HEK293 (cell line): ENCODE results near the gene TRAPPC1.

Experiments used
- AEBP2 ChIP-seq: fragments of 450-650 bp; formaldehyde crosslinking; IDR thresholded peaks from 2 replicates; pipeline ENCODE4 v1.5.1; 2016; ENCODE audit warnings: missing biosample characterization, missing genetic modification characterization, borderline replicate concordance
- BCL6B ChIP-seq: fragments of 450-650 bp; formaldehyde crosslinking; IDR thresholded peaks from 2 replicates; pipeline ENCODE4 v1.5.1; 2017; ENCODE audit warnings: missing biosample characterization, missing genetic modification characterization
- GLIS1 ChIP-seq: fragments of 450-650 bp; formaldehyde crosslinking; IDR thresholded peaks from 2 replicates; pipeline ENCODE4 v1.5.1; 2016; ENCODE audit warnings: missing biosample characterization, missing genetic modification characterization
- IKZF3 ChIP-seq: fragments of 450-650 bp; IDR thresholded peaks from 2 replicates; pipeline ENCODE4 v1.5.0; 2018; ENCODE audit warnings: missing biosample characterization, mild to moderate bottlenecking, missing genetic modification characterization, moderate library complexity
- KLF10 ChIP-seq: fragments of 450-650 bp; IDR thresholded peaks from 2 replicates; pipeline ENCODE4 v1.5.1; 2018; ENCODE audit warnings: missing biosample characterization, mild to moderate bottlenecking, missing genetic modification characterization
- KLF8 ChIP-seq: fragments of 450-650 bp; formaldehyde crosslinking; IDR thresholded peaks from 2 replicates; pipeline ENCODE4 v1.5.1; 2016; ENCODE audit warnings: missing biosample characterization, missing genetic modification characterization
- REPIN1 ChIP-seq: fragments of 450-650 bp; formaldehyde crosslinking; IDR thresholded peaks from 2 replicates; pipeline ENCODE4 v1.5.1; 2017; ENCODE audit warnings: missing biosample characterization, missing genetic modification characterization, low read depth
- ZBTB7A ChIP-seq: fragments of 450-650 bp; formaldehyde crosslinking; IDR thresholded peaks from 2 replicates; pipeline ENCODE4 v1.5.1; 2016; ENCODE audit warnings: low read depth, missing biosample characterization, missing genetic modification characterization
- ZNF10 ChIP-seq: fragments of 450-650 bp; formaldehyde crosslinking; IDR thresholded peaks from 2 replicates; pipeline ENCODE4 v1.5.1; 2017; ENCODE audit warnings: missing biosample characterization, missing genetic modification characterization
- ZNF274 ChIP-seq, 2 experiments: fragments of 200-500 bp in 1 of 2; fragments of 450-650 bp in 1 of 2; sonication (Bioruptor generic) in 1 of 2; formaldehyde crosslinking in 1 of 2; IDR thresholded peaks; 2 replicates each; pipeline versions ENCODE4 v1.5.1 to v1.6.1; 2014 to 2016; ENCODE audit warnings: borderline replicate concordance in 1 of 2, inconsistent platforms in 1 of 2, low read length in 1 of 2, missing biosample characterization in 1 of 2, missing genetic modification characterization in 1 of 2
- ZNF354C ChIP-seq: fragments of 450-650 bp; formaldehyde crosslinking; IDR thresholded peaks from 2 replicates; pipeline ENCODE4 v1.5.1; 2016; ENCODE audit warnings: missing biosample characterization, missing genetic modification characterization, low read depth, borderline replicate concordance
- ZNF362 ChIP-seq: fragments of 450-650 bp; formaldehyde crosslinking; IDR thresholded peaks from 2 replicates; pipeline ENCODE4 v1.5.1; 2016; ENCODE audit warnings: missing biosample characterization, missing genetic modification characterization
- ZNF433 ChIP-seq: fragments of 450-650 bp; formaldehyde crosslinking; IDR thresholded peaks from 2 replicates; pipeline ENCODE4 v1.5.1; 2016; ENCODE audit warnings: missing biosample characterization, missing genetic modification characterization, low read depth
- ZNF510 ChIP-seq: fragments of 450-650 bp; formaldehyde crosslinking; IDR thresholded peaks from 2 replicates; pipeline ENCODE4 v1.5.1; 2018; ENCODE audit warnings: mild to moderate bottlenecking, missing genetic modification characterization, missing biosample characterization; ENCODE audit not compliant: insufficient replicate concordance
- ZNF518A ChIP-seq: fragments of 450-650 bp; formaldehyde crosslinking; conservative IDR thresholded peaks from 2 replicates; pipeline ENCODE4 v1.5.1; 2016; ENCODE audit warnings: low read depth, missing biosample characterization, missing genetic modification characterization
- ZNF558 ChIP-seq: fragments of 450-650 bp; formaldehyde crosslinking; IDR thresholded peaks from 2 replicates; pipeline ENCODE4 v1.5.1; 2016; ENCODE audit warnings: missing biosample characterization, missing genetic modification characterization
- ZNF561 ChIP-seq: fragments of 450-650 bp; IDR thresholded peaks from 2 replicates; pipeline ENCODE4 v1.5.1; 2018; ENCODE audit warnings: missing biosample characterization, missing genetic modification characterization, borderline replicate concordance
- ZNF585B ChIP-seq: fragments of 450-650 bp; formaldehyde crosslinking; IDR thresholded peaks from 2 replicates; pipeline ENCODE4 v1.5.1; 2016; ENCODE audit warnings: missing biosample characterization, missing genetic modification characterization
- ZNF785 ChIP-seq: fragments of 450-650 bp; formaldehyde crosslinking; IDR thresholded peaks from 2 replicates; pipeline ENCODE4 v1.5.1; 2016; ENCODE audit warnings: missing biosample characterization, missing genetic modification characterization
- ZNF830 ChIP-seq: fragments of 450-650 bp; IDR thresholded peaks from 2 replicates; pipeline ENCODE4 v1.5.0; 2018; ENCODE audit warnings: missing biosample characterization, missing genetic modification characterization, low read depth, mild to moderate bottlenecking, moderate library complexity
- ZSCAN23 ChIP-seq: fragments of 450-650 bp; formaldehyde crosslinking; IDR thresholded peaks from 2 replicates; pipeline ENCODE4 v1.5.1; 2016; ENCODE audit warnings: missing biosample characterization, missing genetic modification characterization

The TRAPPC1 gene

GRCh38 chr17:7915611-7916384 is 15.9 kb downstream of the TRAPPC1 start, which contains the start of gene RNF227 (continued):
- TF ChIP-seq BCL6B (tag by site-specific recombination) (no peak), GLIS1 (tag by site-specific recombination) (no peak), ZNF585B (tag by site-specific recombination) (no peak), IKZF3 (peak; percentile 62; the same call in 1 of the 2 replicates), ZNF433 (no peak), ZNF785 (tag by site-specific recombination) (no peak), ZNF510 (tag by site-specific recombination) (no peak), KLF8 (tag by site-specific recombination) (peak; percentile 11; the same call in 1 of the 2 replicates), ZBTB7A (peak; percentile 42; the same call in 1 of the 2 replicates), AEBP2 (tag by site-specific recombination) (no peak), ZNF558 (tag by site-specific recombination) (no peak), ZSCAN23 (no peak), ZNF274 (IDR thresholded peaks at IDR 0.05; ENCODE audit: low read length) (no peak), ZNF274 (tag by site-specific recombination; IDR thresholded peaks at IDR 0.05; ENCODE audit: borderline replicate concordance) (no peak), ZNF561 (peak; percentile 15; the same call in 1 of the 2 replicates), ZNF830 (no peak), ZNF518A (tag by site-specific recombination) (no peak), ZNF362 (no peak), REPIN1 (no peak), ZNF354C (tag by site-specific recombination) (no peak), ZNF10 (tag by site-specific recombination) (no peak), KLF10 (tag by site-specific recombination) (peak; percentile 52; the same call in 1 of the 2 replicates)
